ENCODE data around the gene ZNF573.

- TF ChIP-seq POLR2A (IDR thresholded peaks at IDR 0.05; ENCODE audit: low read depth) (no peak), CTCF (IDR thresholded peaks at IDR 0.05) (no peak)
Observed at GRCh38 chr19:37718304-37718703, 61.1 kb downstream of the ZNF573 start.
